NCI-H146 treated with DMSO at 0.1 percent for 48 hours (cell line): ENCODE measurements around the gene CCR7.
"Not testable (repeated sequence)": the region's sequence is repeated elsewhere in the genome, so short reads cannot be mapped to it uniquely, and the experiment has no call there.

ENCODE experiments used
- DNase-seq: peaks from one replicate; lab custom pipeline; 2025; ENCODE audit not compliant: unreplicated experiment; lab: John Stamatoyannopoulos, UW

The CCR7 gene

DNA sequence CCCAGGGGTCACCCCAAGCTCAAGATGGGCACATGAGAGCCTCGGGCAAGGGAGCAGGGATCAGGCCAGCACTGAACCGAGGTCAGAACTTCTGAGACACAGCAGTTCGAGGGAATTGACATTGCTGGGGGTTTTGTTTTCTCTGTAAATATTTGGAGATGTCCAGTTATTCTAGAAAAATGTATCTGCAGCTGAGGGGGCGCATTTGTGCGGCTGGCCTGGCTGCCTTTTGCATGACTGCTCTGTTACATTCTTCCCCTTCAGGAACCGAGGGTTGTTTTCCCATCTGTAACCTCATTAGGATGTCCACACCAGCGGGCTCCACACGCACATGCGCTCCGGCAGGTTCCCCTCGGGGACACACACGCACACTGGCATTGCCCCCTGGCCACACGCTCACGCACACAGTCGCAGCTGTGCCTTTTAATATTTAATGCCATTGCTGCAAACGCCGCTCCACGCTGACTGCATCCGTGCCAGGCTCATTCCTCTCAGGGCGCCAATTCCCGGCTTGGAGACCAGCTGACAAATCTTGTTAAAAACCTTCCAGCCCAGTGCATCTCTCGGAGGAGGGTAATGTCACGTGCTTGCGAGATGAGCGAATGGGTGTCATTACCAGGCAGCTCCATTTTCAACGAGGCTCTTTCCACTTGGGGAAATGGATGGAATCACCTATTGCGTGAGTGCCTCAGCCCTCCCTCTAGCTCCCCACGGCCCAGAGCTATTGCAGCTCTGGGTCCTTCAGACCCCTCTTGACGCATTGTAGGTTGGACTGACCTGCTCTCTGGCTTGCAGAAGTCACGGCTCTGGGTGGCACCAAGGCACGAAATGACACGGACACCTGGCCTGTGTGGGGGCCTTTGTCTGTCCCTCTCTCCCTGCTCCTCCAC is 13.1 kb downstream of the CCR7 start:
- no peak for DNase-seq

DNA sequence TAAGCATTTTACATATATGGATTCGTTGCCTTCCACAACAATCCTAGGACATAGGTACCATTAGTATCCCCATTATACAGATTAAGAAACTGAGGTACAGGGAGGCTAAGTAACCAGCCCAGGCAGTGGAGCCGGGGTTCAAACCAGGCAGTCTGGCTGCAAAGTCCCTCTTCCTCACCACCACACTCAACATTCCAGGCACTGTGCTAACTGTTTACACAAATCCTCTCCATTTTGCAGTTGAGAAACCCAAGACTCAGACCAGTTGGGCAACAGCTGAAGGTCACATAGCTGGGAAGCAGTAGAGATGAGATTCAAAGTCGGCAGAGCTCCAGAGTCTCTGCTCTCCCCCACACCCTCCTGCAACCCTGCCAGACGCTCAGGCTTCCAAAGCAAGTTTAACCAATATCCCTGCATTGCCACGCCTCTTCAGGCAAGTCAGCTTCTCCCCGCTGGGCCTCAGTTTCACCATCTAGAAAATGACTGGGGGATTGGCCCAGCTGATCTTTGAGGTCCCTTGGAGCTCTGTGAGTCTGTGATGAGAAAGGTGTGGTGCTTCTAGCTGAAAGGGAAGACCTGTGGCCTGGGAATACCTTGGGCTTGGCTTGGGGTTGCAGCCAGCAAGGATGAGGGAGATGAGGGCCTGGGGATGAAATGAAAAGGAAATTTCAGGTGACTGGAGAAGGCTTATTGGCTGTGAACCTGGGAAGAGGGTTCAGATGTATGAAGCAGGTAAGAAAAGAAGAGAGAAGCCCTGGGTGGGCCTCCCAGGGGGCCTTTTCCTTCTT is 14.0 kb downstream of the CCR7 start:
- no peak for DNase-seq

DNA sequence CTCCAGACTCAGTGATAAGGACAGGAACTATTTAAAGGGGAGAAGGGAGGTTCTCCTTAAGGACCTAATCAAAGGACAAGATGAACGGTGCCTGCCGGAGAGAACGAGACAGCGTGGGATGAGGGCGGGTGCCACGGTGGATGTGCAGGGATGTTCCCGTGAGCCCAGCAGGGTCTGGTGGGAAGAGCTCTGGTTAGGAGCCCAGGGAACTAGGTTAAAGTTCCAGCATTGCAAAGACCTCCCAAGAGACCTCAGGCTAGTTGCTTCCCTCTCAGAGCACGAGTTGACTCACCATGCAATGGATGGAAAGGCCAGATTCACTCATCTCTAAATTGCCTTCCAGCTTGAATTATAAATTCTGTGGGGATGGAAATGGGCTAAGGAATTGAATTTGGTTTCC is 14.7 kb downstream of the CCR7 start:
- no peak for DNase-seq

- DNase-seq: peak; percentile 36
Measured at GRCh38 chr17:40548982-40549685, 16.1 kb downstream of the CCR7 start.

DNA sequence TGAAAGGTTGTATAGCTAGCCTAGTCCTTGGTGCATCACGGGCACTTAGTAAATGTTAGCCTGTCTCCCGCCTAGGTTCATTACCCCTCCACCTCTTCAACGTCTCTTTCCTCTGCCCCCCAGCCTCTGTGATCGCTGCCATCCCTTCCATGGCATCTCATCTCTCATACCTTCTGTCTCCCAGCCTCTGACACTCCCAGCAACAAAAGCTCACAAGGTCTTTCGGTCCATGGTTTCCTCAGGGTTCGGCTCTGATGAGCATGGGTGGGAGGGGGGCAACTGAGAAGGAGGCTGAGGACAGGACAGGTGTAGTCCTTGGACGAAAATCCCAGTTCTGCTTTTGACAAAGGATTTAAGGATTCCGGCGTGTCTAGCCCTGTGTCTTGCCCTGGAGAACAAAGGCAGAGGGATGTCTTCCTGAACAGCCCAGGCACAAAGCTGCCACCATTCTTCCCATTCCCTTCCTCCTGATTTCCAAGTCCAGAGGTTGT is 16.7 kb downstream of the CCR7 start:
- no peak for DNase-seq

DNA sequence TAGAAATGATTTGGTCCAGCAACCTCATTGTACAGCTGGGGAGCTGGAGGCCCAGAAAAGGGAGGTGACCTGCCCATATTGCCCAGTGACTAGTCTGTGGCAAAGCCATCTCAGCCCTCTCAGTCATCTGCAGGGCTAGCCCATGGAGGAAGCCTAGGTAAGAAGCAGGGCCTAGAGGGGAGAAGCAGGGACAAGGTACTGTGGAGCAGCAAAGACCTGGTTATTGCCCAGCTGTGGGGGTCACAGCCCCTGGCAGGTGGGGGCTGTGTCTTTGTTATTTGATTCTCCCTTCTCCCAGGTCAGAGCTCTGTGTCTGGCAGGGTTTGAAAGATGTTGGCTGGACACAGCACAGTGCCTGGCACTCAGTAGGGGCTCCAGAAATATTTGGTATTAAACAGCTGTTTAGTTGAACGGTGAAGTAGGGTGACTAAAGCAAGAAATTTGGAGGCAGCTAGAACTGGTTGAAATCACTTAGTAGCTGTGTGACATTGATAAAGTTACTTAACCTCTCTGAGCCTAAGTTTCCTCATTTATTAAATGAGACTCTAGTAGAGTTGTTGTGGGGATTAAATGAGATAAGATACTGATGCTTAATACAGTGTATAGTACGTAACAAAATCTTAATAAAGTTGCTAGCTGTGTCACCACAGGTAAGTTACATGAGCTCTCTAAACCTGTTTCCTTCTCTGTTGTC is 17.3 kb downstream of the CCR7 start:
- DNase-seq: peak; percentile 5

DNA sequence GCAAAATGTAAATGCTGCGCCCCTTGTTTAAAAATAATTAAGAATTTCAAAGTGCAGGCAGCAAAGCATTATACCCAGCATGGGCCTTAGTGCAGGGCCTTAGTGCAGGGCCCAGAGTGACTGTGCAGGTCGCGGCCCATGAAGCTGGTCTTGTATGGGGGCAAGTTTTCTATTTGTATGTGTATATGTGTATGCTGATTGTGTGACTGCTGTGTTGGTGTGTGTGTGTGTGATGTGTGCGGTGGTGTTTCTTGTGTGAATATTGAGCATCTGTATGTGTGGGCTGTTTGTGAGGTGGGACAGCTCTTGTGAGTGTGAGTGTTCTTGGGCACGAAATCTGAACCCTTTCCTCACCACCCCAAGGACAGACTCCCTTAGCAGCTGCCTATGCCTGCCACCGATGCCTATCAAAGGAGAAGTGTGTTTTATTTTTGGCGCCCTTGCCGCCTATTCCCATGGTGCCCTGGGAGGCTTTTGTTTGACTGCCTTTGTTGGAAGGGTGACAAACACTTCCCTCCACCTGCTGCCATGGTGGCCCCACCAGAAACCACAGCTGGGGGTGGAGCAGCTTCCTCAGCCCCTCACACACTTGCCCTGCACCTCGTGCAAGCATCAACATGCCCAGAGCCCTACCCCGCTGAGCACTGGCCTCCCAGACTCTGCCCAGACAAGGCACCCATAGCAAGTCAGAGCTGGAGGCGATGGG is 18.0 kb downstream of the CCR7 start:
- peak; percentile 96 for DNase-seq

DNA sequence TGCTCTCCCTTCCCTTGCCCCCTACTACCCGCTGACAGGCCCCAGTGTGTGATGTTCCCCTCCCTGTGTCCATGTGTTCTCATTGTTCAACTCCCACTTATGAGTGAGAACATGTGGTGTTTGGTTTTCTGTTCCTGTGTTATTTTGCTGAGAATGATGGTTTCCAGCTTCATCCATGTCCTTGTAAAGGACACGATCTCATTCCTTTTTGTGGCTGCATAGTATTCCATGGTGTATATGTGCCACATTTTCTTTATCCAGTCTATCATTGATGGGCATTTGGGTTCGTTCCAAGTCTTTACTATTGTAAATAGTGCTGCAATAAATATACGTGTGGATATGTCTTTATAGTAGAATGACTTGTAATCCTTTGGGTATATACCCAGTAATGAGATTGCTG is 18.8 kb downstream of the CCR7 start:
- not testable (repeated sequence) for DNase-seq

GRCh38 chr17:40545660-40546059 is 19.6 kb downstream of the CCR7 start:
- no peak for DNase-seq

DNA sequence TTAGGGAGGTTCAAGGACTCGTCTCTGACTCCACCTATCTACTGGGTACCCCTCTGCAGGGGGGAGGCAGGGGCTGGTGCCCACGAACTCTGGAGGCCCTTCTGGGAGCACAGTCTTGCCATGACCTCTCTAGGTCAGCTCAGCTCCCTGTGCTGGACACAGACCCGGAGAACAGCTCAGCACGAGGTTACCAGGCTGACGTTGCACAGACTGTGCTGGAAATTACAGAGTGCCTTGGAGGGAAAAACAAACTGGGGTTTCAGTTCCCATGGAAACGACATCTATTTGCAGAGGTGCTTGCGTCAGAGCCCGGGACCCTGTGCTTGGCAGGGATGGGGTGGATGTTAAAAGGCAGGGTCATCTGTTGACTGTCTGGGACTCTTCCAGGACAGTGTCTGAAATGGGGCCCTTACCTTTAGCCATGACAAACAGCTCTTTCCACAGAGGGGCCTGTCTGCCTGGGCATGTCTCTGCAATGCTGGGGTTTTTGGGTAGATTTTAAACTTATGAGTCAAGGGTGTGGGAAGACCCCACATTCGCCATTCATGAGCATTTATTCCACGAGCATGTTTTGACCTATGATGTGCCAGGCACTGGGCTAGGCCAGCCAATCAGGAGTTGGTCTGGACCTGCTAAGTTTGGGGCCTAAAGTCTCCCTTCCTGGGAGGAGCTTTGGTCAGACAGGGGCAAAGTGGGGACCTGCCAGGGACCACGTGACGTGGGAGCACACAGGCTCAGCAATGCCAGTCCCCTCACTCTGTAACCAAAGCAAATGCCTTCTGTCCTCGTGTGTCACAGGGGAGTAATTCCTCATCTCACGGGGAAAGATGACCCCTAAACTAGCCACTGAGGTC is 22.5 kb downstream of the CCR7 start:
- no peak for DNase-seq

- DNase-seq: no peak
Measured at GRCh38 chr17:40541873-40542557, 23.3 kb downstream of the CCR7 start.

- no peak for DNase-seq
Measured at GRCh38 chr17:40541060-40541872, 24.0 kb downstream of the CCR7 start.

- DNase-seq: no peak
Measured at GRCh38 chr17:40540448-40540847, 24.8 kb downstream of the CCR7 start.

GRCh38 chr17:40539711-40540411 is 25.4 kb downstream of the CCR7 start:
- DNase-seq: no peak

- no peak for DNase-seq
Measured at GRCh38 chr17:40538936-40539705, 26.2 kb downstream of the CCR7 start.
